Activated CD8-positive, alpha-beta memory T cell treated with anti-CD3 and anti-CD28 coated beads for 4 hours (primary cell): ENCODE results near the gene GRID2.

Source experiments
- DNase-seq, 2 donors: peaks; one replicate each; pipeline ENCODE4 v3.0.0-alpha.2; 2020; ENCODE audit warnings: low read depth in 2 of 2

GRID2 gene

GRCh38 chr4:93502991-93503390, 1199.2 kb downstream of the GRID2 start:
- DNase-seq = no peak

GRCh38 chr4:93513851-93514250, 1210.1 kb downstream of the GRID2 start:
- DNase-seq = no peak

- DNase-seq = no peak
Observed at GRCh38 chr4:93515208-93515607, 1211.4 kb downstream of the GRID2 start.

- DNase-seq = no peak
Observed at GRCh38 chr4:93529692-93530372, 1226.1 kb downstream of the GRID2 start.

DNA sequence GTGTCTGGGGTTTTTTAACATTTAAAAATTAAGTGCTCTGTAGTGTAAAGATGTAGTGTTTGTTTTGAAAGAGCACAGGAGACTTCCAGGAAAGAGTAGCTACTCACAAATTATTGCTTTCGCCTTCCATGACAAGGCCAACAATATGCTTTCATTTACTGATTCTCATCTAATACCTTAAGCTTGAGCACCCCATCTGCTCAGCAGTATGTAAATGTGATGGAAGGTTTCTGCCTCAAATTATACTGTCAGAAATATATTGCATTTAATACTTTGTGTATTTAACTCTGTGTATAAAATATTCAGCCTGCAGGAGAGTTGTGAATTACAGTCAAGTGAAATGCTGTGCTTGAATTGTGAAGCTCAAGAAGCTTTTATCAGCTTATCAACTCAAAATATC, 1228.5 kb downstream of the GRID2 start:
- DNase-seq = no peak

GRCh38 chr4:93540562-93540961, 1236.8 kb downstream of the GRID2 start:
- DNase-seq = no peak

DNA sequence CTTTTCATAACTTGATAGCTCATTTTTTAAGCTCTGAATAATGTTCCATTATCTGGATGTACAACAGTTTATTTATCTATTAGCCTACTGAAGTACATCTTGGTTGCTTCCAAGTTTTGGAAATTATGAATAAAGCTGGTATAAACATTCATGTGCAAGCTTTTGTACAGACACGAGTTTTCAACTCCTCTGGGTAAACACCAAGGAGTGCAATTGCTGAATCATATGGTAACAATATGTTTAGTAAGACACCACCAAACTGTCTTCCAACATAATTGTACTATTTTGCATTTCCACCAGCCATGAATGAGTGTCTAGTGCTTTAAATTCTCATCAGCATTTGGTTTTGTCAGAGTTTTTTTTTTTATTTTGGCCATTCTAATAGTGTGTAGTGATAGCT, 1258.1 kb downstream of the GRID2 start:
- DNase-seq = no peak

- no peak for DNase-seq
Observed at GRCh38 chr4:93568758-93569157, 1265.0 kb downstream of the GRID2 start.

DNA sequence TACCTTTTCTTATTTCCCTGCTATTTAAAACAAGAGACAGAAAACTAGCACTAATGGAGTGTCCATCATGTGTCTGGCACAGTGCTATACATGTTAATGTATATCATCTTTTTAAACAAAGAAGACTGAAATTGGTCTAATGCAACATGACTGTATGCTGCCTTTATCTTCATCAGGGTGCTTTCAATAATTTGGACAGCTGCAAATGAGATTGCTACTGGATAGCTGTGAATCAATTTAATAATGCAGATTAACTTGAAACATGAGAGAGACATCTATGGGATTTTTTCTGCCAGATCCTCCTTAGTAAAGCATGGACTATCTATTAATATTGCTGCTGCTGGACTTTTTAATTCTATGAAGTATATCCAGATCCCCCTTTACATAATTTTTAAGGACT, 1269.5 kb downstream of the GRID2 start:
- no peak for DNase-seq

DNA sequence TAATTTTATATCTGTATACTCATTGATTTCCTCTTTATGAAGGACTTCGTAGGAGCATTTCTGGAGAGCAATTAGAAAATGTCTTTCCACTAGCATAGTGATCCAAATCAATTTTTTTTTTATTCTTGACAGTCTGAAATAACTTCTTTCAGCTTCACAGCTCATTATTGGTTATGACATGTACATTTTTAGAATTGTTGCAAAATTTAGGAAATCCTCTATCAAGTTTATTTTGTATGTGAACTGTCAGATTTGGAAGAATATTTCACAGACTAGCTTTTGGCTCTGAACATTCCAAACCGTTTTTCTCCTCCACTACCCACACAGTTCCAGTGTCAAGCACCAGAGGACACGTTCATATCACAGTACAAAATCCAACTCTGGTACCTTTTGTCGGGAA, 1275.2 kb downstream of the GRID2 start:
- DNase-seq = no peak

GRCh38 chr4:93605163-93605562, 1301.4 kb downstream of the GRID2 start:
- DNase-seq = no peak

GRCh38 chr4:93617606-93618005, 1313.8 kb downstream of the GRID2 start:
- DNase-seq = no peak

DNA sequence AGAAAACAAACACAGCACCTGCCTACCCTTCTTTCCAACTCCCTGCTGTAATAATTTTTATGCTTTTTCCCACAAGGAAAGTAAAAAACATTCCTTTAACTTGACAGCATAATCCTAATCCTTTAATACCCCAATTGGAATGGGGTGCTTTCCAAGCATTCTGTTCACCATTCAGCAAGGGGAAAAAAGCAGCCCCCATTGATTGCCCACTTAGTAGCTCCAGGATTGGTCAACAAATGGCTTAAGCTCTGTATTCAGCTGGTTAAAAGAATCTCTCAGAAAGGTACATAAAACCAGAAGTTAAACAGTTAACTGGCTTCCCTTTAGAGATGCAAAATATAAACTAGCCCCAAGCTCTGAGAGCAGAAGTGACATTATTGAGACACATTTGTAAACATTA, 1330.0 kb downstream of the GRID2 start:
- DNase-seq = no peak

- no peak for DNase-seq
Observed at GRCh38 chr4:93635943-93636342, 1332.2 kb downstream of the GRID2 start.

GRCh38 chr4:93645120-93645519, 1341.4 kb downstream of the GRID2 start:
- DNase-seq = no peak

DNA sequence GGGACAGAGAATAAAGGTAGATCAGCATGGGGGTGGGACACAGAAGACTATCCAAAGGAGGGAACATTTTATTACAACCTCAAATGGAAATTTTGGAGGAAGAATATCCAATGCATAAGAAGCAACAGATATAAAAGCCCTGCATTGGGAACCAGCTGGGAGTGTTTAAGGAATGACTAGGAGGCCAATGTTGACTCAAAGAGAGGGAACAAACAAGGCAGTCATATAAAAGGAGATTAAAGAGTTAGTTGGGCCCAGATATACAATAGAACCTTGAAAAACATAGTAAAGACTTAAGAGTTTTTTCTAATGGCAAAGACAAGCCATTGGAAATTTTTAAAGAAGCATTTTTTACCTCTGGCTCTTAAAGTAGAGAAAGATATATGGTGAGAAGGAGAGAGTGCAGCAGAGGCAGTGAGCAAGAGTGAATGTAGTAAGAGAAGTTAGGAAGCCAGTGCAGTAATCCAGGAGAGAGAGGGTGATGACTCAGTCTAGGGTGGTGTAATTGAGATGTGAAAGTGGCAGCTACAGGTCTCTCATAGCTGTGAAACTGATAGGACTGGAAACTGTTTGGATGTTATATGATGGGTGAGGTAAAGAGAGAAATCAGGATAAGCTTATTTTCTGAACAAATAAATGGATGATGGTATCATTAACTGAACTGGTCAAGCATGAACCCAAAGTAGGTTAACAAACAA, 1342.6 kb downstream of the GRID2 start:
- no peak for DNase-seq

GRCh38 chr4:93648258-93648657, 1344.5 kb downstream of the GRID2 start:
- DNase-seq = no peak

DNA sequence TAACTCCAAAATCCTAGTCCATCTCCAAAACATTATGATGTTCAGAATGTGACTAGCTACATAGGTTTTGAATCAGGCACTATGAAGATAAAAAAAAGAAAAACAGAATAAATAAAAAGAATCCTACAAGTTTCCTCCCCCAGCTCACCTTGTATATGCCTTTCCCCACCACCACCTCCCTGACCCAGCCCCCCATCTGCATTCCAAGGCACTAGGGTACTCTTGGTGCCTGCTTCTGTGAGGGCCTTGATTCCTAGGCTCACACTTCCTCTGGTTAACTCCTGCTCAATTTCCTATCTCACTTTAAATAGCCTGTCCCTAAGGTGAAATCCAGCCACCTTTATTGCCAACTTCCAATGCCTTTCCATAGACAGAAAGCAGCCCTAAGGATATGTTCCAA, 1346.1 kb downstream of the GRID2 start:
- no peak for DNase-seq

GRCh38 chr4:93654211-93654610, 1350.4 kb downstream of the GRID2 start:
- DNase-seq = no peak

DNA sequence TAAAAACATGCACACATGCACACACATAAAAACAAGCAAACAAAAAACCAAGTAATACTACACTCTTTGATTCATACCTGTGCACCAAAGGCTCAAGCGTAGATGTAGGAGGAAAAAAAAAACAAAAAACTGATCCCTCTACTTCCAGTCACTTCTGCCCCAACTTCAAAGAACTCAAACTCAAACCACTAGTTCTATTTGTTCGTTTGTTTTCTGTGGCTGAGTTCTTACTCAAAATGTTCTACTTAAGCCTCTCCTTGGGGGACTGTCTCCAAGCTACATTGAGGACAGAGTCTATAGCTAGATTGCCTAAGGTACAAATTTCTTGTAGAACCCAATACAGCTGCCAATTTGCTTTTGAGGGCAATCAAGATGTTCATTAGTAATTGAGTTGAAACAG, 1353.8 kb downstream of the GRID2 start:
- no peak for DNase-seq

GRCh38 chr4:93658443-93658842, 1354.7 kb downstream of the GRID2 start:
- DNase-seq = no peak

- DNase-seq = no peak
Observed at GRCh38 chr4:93659629-93660028, 1355.9 kb downstream of the GRID2 start.

- no peak for DNase-seq
Observed at GRCh38 chr4:93660036-93660435, 1356.3 kb downstream of the GRID2 start.

GRCh38 chr4:93670434-93670833, 1366.7 kb downstream of the GRID2 start:
- no peak for DNase-seq
